Panc1 (cell line): ENCODE measurements around the gene BBS1. TPM values are rescaled to one million over a fixed set of nuclear protein-coding genes. Genes with fewer than 3 reads are reported as not detected.

ENCODE experiments used
- ATAC-seq: fragments of 200-7000 bp; cut with Tn5 transposase; 2 replicates; pipeline ENCODE4 v1.9.1; 2020; ENCODE audit warnings: mild to moderate bottlenecking, moderate library complexity
- BruUV-seq: library from RNA; stranded (reverse); fragments of 400-500 nt; replicated peaks from 2 replicates; lab custom pipeline; 2021; lab: Mats Ljungman, UMichigan
- CTCF ChIA-PET: fragments of 300-600 bp; sonication (Branson Sonifier 250); formaldehyde crosslinking; loops from one replicate; lab custom pipeline; 2022; ENCODE audit warnings: antibody characterized with exemption; lab: Charles Lee
- POLR2A ChIA-PET: fragments of 300-600 bp; sonication (Branson Sonifier 250); formaldehyde crosslinking; loops from one replicate; lab custom pipeline; 2022; ENCODE audit warnings: antibody characterized with exemption; lab: Charles Lee
- DNase-seq: peaks from one replicate; pipeline ENCODE4 v3.0.0-alpha.2; 2010; ENCODE audit warnings: low read depth, low spot score
- H3K27ac ChIP-seq: 2 replicates; pipeline ENCODE4 v1.5.1; 2011; ENCODE audit warnings: mild to moderate bottlenecking, low read length, inconsistent platforms
- H3K27me3 ChIP-seq: fragments of 200-500 bp; sonication (Bioruptor generic); 2 replicates; pipeline ENCODE4 v1.6.0; 2014; ENCODE audit warnings: low read length, inconsistent platforms; ENCODE audit not compliant: control insufficient read depth, insufficient read depth
- H3K36me3 ChIP-seq: fragments of 200-500 bp; sonication (Bioruptor generic); 2 replicates; pipeline ENCODE4 v1.5.1; 2014; ENCODE audit warnings: inconsistent platforms, mild to moderate bottlenecking, low read length, moderate library complexity; ENCODE audit not compliant: control insufficient read depth, insufficient read depth
- H3K4me1 ChIP-seq: 2 replicates; pipeline ENCODE4 v1.5.1; 2011; ENCODE audit warnings: inconsistent platforms, mild to moderate bottlenecking, low read length, moderate library complexity; ENCODE audit not compliant: control insufficient read depth, insufficient read depth
- H3K4me3 ChIP-seq, 2 experiments: 2 replicates each; pipeline ENCODE4 v1.5.1; 2011 to 2012; ENCODE audit warnings: low read depth in 2 of 2, low read length in 2 of 2, mild to moderate bottlenecking in 2 of 2, inconsistent platforms in 1 of 2, moderate library complexity in 1 of 2
- H3K9me3 ChIP-seq: fragments of 200-500 bp; sonication (Bioruptor generic); 2 replicates; pipeline ENCODE4 v1.5.1; 2014; ENCODE audit warnings: low read depth, mild to moderate bottlenecking, inconsistent platforms, low read length, moderate library complexity; ENCODE audit not compliant: control insufficient read depth, insufficient read depth
- POLR2AphosphoS5 ChIP-seq: IDR thresholded peaks from 2 replicates; pipeline ENCODE4 v1.6.1; 2012; ENCODE audit warnings: mild to moderate bottlenecking, low read depth, low read length, moderate library complexity
- REST ChIP-seq, 2 experiments: IDR thresholded peaks; 2 replicates each; pipeline ENCODE4 v1.6.1; 2011 to 2012; ENCODE audit warnings: low read depth in 2 of 2, control low read depth in 1 of 2, low read length in 1 of 2, mild to moderate bottlenecking in 1 of 2, moderate library complexity in 1 of 2; ENCODE audit not compliant: insufficient read depth in 1 of 2
- TCF7L2 ChIP-seq: IDR thresholded peaks from 2 replicates; pipeline ENCODE4 v1.6.1; 2011; ENCODE audit warnings: mild to moderate bottlenecking, low read depth, low read length, inconsistent platforms
- in situ Hi-C: cut with HindIII; loops from 2 replicates; pipeline ENCODE4 v1.10.0; 2016; ENCODE audit warnings: low sequenced_read_pairs, low pct_unique_long_range_greater_than_20kb
- intact Hi-C: fragments of 100-400 bp; cut with micrococcal nuclease; formaldehyde crosslinking; loops from one replicate; pipeline ENCODE4 v1.10.0; 2022; ENCODE audit not compliant: unreplicated experiment
- total RNA-seq: library from RNA; stranded (reverse); gene quantifications from one replicate; pipeline ENCODE4 v1.2.1, GENCODE V29; 2021; ENCODE audit not compliant: unreplicated experiment
- TF ChIP-seq, protein P1 (sequence below): fragments of 450-650 bp; IDR thresholded peaks from 2 replicates; pipeline ENCODE4 v1.5.1; 2017; ENCODE audit warnings: mild to moderate bottlenecking

The BBS1 gene
- total RNA-seq, 1 experiment from 2014 or later = 26.9 TPM

GRCh38 chr11:66579017-66579606, 68.7 kb downstream of the BBS1 start:
- intact Hi-C loops = loop anchor here (10.0 kb wide), 1 partner anchor 96 kb away; the partner anchor contains the start of gene RBM4B
- DNase-seq = no peak
- Histone ChIP-seq H3K9me3 (peaks cover 3% of the 10 kb centered on the region; the same call in 1 of the 2 replicates), H3K4me3 (no peak overlapping the region), H3K27me3 (no peaks in the 10 kb centered on the region), H3K4me1 (no peaks in the 10 kb centered on the region), H3K36me3 (no peaks in the 10 kb centered on the region), H3K27ac (no peak overlapping the region)
- ATAC-seq = peak; percentile 89
- ChIA-PET CTCF (interaction anchor here (0.9 to 1.0 kb wide), 2 partner anchors 40 to 99 kb away, joined by 3 to 7 read pairs; partner anchors contain the start of gene RBM4B), POLR2A (no interaction called here)
- TF ChIP-seq TCF7L2 = no peak
- TF ChIP-seq, protein P1, sequence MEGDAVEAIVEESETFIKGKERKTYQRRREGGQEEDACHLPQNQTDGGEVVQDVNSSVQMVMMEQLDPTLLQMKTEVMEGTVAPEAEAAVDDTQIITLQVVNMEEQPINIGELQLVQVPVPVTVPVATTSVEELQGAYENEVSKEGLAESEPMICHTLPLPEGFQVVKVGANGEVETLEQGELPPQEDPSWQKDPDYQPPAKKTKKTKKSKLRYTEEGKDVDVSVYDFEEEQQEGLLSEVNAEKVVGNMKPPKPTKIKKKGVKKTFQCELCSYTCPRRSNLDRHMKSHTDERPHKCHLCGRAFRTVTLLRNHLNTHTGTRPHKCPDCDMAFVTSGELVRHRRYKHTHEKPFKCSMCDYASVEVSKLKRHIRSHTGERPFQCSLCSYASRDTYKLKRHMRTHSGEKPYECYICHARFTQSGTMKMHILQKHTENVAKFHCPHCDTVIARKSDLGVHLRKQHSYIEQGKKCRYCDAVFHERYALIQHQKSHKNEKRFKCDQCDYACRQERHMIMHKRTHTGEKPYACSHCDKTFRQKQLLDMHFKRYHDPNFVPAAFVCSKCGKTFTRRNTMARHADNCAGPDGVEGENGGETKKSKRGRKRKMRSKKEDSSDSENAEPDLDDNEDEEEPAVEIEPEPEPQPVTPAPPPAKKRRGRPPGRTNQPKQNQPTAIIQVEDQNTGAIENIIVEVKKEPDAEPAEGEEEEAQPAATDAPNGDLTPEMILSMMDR = peak; percentile 93
- BruUV-seq = no TSS peak
- in situ Hi-C loops = no loop called here

DNA sequence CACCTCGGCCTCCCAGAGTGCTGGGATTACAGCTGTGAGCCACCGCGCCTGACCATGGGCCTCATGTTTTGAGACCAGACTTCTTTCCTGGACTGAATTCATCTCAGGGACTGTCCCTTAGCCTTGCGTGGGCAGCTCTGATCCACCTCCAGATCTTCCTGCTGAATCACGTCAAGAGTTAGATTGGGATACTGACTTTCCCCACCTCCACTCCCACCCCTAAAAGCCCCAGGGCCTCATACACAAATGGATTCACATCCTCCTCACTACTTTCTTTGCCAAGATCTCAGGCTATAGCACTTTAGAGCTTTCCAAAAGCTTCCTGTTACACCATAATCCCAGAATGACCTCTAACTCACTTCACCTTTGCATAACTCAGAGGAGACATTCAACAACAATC, 70.4 kb downstream of the BBS1 start:
- CTCF ChIA-PET = interaction anchor here (0.6 kb wide), 1 partner anchor 28 kb away, joined by 3 read pairs; no protein-coding TSS in a partner anchor
- ATAC-seq = no peak

More for the DNA sequence above, 70.4 kb downstream of the BBS1 start:
- TF ChIP-seq REST (IDR thresholded peaks at IDR 0.05; ENCODE audit: insufficient read depth in 1 of 2, low read depth in 2 of 2, low read length in 1 of 2) (no peak), TCF7L2 (no peak), POLR2AphosphoS5 (no peak)
- no TSS peak for BruUV-seq
- Histone ChIP-seq H3K27ac (no peak overlapping the region), H3K27me3 (no peaks in the 10 kb centered on the region), H3K4me3 (no peak overlapping the region), H3K4me1 (no peaks in the 10 kb centered on the region), H3K36me3 (no peaks in the 10 kb centered on the region), H3K9me3 (peaks cover 3% of the 10 kb centered on the region; the same call in 1 of the 2 replicates)
- in situ Hi-C loops = no loop called here
- no peak for DNase-seq
- intact Hi-C loops = no loop called here
- POLR2A ChIA-PET = interaction anchor here (0.6 kb wide), 1 partner anchor 69 kb away, joined by 6 read pairs; no protein-coding TSS in a partner anchor
